Parathyroid adenoma (tissue), 2 donors: Measurements from ENCODE around the gene CATSPERZ.

ENCODE experiments used
- H2AFZ ChIP-seq: fragments of 300-600 bp; sonication (generic); one replicate; pipeline ENCODE4 v1.7.0; 2017; ENCODE audit warnings: antibody characterized with exemption, mild to moderate bottlenecking
- H3K27ac ChIP-seq: fragments of 300-600 bp; sonication (generic); one replicate; pipeline ENCODE4 v1.7.0; 2017
- H3K27me3 ChIP-seq: fragments of 300-600 bp; sonication (generic); one replicate; pipeline ENCODE4 v1.7.0; 2017; ENCODE audit warnings: low read length; ENCODE audit not compliant: control insufficient read depth, insufficient read depth
- H3K36me3 ChIP-seq: fragments of 300-600 bp; sonication (generic); one replicate; pipeline ENCODE4 v1.7.0; 2017; ENCODE audit warnings: low read length; ENCODE audit not compliant: control insufficient read depth, insufficient read depth
- H3K4me1 ChIP-seq: fragments of 300-600 bp; sonication (generic); one replicate; pipeline ENCODE4 v1.7.0; 2017; ENCODE audit warnings: control low read depth
- H3K4me2 ChIP-seq: fragments of 300-600 bp; sonication (generic); one replicate; pipeline ENCODE4 v1.7.0; 2017; ENCODE audit warnings: low read length
- H3K4me3 ChIP-seq: fragments of 300-600 bp; sonication (generic); one replicate; pipeline ENCODE4 v1.7.0; 2017; ENCODE audit warnings: low read depth, low read length
- H3K79me2 ChIP-seq: fragments of 300-600 bp; sonication (generic); one replicate; pipeline ENCODE4 v1.7.0; 2017; ENCODE audit warnings: control low read depth
- H3K9ac ChIP-seq: fragments of 300-600 bp; sonication (generic); one replicate; pipeline ENCODE4 v1.7.0; 2017; ENCODE audit warnings: mild to moderate bottlenecking
- H3K9me3 ChIP-seq: fragments of 300-600 bp; sonication (generic); one replicate; pipeline ENCODE4 v1.7.0; 2017; ENCODE audit warnings: low read length; ENCODE audit not compliant: control insufficient read depth
- TF ChIP-seq, protein P1 (sequence below): fragments of 300-600 bp; sonication (generic); IDR thresholded peaks from one replicate; pipeline ENCODE4 v1.7.0; 2017; ENCODE audit warnings: antibody characterized with exemption, mild to moderate bottlenecking
- donor health status: primary hyperparathyroidism.

CATSPERZ gene

DNA sequence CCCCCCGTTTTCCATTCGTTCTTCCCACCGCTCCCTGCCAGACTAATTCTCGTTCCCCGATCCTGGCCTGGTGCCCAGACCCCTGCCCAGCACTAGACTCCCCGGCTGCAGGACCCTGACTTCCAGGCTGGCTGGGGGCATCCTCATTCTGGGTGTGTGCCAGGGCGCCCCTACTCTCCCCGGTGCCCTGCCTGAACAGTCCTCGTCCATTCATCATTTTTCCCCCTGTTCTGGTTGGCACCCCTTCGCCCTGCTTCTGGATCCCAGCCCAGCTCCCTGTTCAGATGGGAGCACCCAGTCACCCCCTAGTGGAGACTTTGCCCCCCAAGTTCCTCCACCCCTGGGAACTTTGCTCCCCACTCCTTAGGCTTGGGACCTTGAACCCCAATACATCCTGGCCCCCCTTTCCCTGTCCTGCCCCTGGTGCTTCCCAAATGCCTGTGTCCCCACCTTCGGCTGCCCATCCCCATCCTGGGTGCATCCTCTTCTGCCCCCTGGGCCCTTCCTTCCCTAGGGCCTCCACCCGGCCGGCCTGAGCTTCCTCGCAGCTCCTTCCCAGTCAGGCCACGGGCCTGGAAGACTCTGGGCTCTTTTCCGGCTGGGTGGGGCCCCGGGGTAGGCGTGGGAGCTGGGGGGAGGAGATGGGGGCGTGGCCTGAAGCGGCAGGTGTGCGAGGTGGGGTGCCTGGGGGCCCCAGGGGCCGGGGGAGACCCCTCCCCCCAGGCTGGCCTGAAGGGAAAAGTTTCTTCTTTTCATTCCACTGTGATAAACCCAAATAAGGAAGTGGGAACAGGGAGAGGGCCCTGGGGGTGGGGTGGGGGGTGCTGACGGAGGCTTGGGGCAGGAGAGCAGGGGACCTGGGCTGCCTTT, 47.9 kb upstream of the CATSPERZ start:
- Histone ChIP-seq H3K4me2 (peak overlapping the region; percentile 89), H3K27me3 (no peaks in the 10 kb centered on the region), H3K9me3 (no peaks in the 10 kb centered on the region), H3K36me3 (no peaks in the 10 kb centered on the region), H3K79me2 (no peaks in the 10 kb centered on the region), H3K9ac (peak overlapping the region; percentile 5), H3K4me3 (peak overlapping the region; percentile 59), H3K27ac (peak overlapping the region; percentile 27), H3K4me1 (peaks cover 23% of the 10 kb centered on the region), H2AFZ (no peak overlapping the region)
- TF ChIP-seq, protein P1, sequence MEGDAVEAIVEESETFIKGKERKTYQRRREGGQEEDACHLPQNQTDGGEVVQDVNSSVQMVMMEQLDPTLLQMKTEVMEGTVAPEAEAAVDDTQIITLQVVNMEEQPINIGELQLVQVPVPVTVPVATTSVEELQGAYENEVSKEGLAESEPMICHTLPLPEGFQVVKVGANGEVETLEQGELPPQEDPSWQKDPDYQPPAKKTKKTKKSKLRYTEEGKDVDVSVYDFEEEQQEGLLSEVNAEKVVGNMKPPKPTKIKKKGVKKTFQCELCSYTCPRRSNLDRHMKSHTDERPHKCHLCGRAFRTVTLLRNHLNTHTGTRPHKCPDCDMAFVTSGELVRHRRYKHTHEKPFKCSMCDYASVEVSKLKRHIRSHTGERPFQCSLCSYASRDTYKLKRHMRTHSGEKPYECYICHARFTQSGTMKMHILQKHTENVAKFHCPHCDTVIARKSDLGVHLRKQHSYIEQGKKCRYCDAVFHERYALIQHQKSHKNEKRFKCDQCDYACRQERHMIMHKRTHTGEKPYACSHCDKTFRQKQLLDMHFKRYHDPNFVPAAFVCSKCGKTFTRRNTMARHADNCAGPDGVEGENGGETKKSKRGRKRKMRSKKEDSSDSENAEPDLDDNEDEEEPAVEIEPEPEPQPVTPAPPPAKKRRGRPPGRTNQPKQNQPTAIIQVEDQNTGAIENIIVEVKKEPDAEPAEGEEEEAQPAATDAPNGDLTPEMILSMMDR = peak; percentile 22

DNA sequence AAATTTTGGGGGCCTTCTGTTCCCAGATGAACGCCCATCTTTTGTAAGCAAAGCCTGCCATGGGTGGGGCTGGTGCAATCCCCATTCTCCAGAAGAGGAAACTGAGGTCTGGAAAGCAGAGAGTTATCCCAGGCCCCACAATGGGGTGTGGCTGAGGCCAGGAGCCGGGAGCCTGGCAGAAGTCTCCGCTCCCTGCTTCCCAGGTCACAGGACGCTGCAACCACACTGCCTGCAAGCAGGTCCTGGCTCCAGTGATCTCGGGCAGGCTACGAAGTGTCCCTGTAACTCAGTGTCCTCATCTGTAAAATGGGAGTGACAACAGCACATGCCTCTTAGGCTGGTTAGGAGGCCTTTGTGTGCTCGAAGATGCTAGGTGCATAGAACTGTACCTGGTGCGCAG, 47.1 kb upstream of the CATSPERZ start:
- Histone ChIP-seq H3K4me1 (peaks cover 23% of the 10 kb centered on the region), H3K9me3 (no peaks in the 10 kb centered on the region), H3K27ac (no peak overlapping the region), H3K36me3 (no peaks in the 10 kb centered on the region), H3K4me2 (no peak overlapping the region), H3K79me2 (no peaks in the 10 kb centered on the region), H2AFZ (no peak overlapping the region), H3K9ac (no peak overlapping the region), H3K4me3 (no peak overlapping the region), H3K27me3 (no peaks in the 10 kb centered on the region)
- TF ChIP-seq, protein P1 = no peak

DNA sequence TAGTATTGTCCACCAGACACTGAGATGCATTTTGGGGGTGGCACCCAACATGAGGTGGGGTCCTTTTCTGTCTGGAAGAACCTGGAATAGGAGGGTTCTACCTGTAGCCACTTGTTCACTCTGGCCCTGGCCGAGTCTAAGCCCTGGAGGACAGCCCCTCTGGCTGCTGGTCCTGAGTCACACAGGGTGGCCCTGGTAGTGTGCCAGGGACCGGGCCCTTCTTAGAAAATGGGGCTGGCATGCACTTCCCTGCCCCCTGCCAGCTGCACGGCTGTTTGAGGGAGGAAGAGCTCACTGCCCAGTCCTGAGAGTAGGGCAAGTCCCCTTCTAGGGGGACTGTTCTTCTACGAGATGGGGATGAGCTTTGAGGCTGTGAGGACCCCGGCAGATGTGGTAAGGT, 46.7 kb upstream of the CATSPERZ start:
- H3K27ac ChIP-seq = no peak overlapping the region
- TF ChIP-seq, protein P1 = no peak
- H3K36me3 ChIP-seq = no peaks in the 10 kb centered on the region
- no peak overlapping the region for H3K4me3 ChIP-seq
- H3K4me1 ChIP-seq = peaks cover 23% of the 10 kb centered on the region
- H3K79me2 ChIP-seq = no peaks in the 10 kb centered on the region
- H2AFZ ChIP-seq = no peak overlapping the region
- no peaks in the 10 kb centered on the region for H3K27me3 ChIP-seq
- H3K9me3 ChIP-seq = no peaks in the 10 kb centered on the region
- no peak overlapping the region for H3K4me2 ChIP-seq
- no peak overlapping the region for H3K9ac ChIP-seq

GRCh38 chr11:64254326-64254725, 45.8 kb upstream of the CATSPERZ start:
- H3K4me2 ChIP-seq = no peak overlapping the region
- H3K4me3 ChIP-seq = no peak overlapping the region
- H3K27ac ChIP-seq = no peak overlapping the region
- no peaks in the 10 kb centered on the region for H3K36me3 ChIP-seq
- no peak overlapping the region for H2AFZ ChIP-seq
- H3K9ac ChIP-seq = no peak overlapping the region
- H3K27me3 ChIP-seq = no peaks in the 10 kb centered on the region
- H3K79me2 ChIP-seq = no peaks in the 10 kb centered on the region
- H3K9me3 ChIP-seq = no peaks in the 10 kb centered on the region
- peaks cover 23% of the 10 kb centered on the region for H3K4me1 ChIP-seq
- TF ChIP-seq, protein P1 = no peak
